ENCODE results near the gene LSM12. TPM values are rescaled to one million over a fixed set of nuclear protein-coding genes. Genes with fewer than 3 reads are reported as not detected.

LSM12 gene
- total and polyA plus RNA-seq, 2 of the 8 experiments (the other 6 are each of a cell fraction or from before 2014, with no cell fraction given): 69.8 to 142 TPM

- no peak for FAIRE-seq
- no peak overlapping the region for H3K27ac ChIP-seq (ENCODE audit: low read depth, low read length)
Observed at GRCh38 chr17:44024853-44025252, 41.6 kb downstream of the LSM12 start.

More at GRCh38 chr17:44024853-44025252, 41.6 kb downstream of the LSM12 start:
- DNase-seq (ENCODE audit: low read depth in 1 of 2, low spot score in 2 of 2): no peak
- no peak overlapping the region for H2BK120ac ChIP-seq (replicated peaks; ENCODE audit: low read depth, low read length)
- H4K5ac ChIP-seq (ENCODE audit: insufficient read length, low read depth, low read length): no peak overlapping the region
- no peak overlapping the region for H4K8ac ChIP-seq (ENCODE audit: extremely low read depth, insufficient read depth, low read length)
- H3K23me2 ChIP-seq (ENCODE audit: low read depth, low read length): no peaks in the 10 kb centered on the region
- no peak overlapping the region for H3K4ac ChIP-seq (replicated peaks; ENCODE audit: insufficient read length, low read depth, low read length)
- TF ChIP-seq TAF1 (IDR thresholded peaks at IDR 0.05; ENCODE audit: low read depth, low read length): no peak
- H2AK5ac ChIP-seq (ENCODE audit: low read depth, low read length): no peak overlapping the region
- POLR2A ChIA-PET (ENCODE audit: partially characterized antibody): interaction anchor here (0.6 to 6.9 kb wide), 6 partner anchors 9 to 45 kb away, joined by 3 to 55 read pairs (median 14); partner anchors contain the start of gene TMEM101
- H3K18ac ChIP-seq (ENCODE audit: extremely low read depth, low read length): no peak overlapping the region
- no peak overlapping the region for H2BK12ac ChIP-seq (ENCODE audit: low read depth, low read length)
- no peaks in the 10 kb centered on the region for H3K9me3 ChIP-seq (ENCODE audit: insufficient read depth in 2 of 2, low read depth in 1 of 2, low read length in 1 of 2)
- WGBS, 2 experiments (ENCODE audit: extremely low coverage in 1 of 2, insufficient coverage in 1 of 2, insufficient read length in 1 of 2, insufficient replicate concordance in 2 of 2, low coverage in 1 of 2, low lambda C conversion rate in 2 of 2, missing lambda C conversion rate in 1 of 2): 97% methylated on average over 4 of the region's 4 CpGs; no CpG with 5 or more reads in 1 of the 2 experiments
- no peak overlapping the region for H3K4me2 ChIP-seq (ENCODE audit: insufficient read depth in 1 of 2, low read depth in 2 of 2, low read length in 2 of 2)
- H3K56ac ChIP-seq (replicated peaks; ENCODE audit: insufficient read length, low read depth, low read length): no peak overlapping the region
- no peak overlapping the region for H2BK5ac ChIP-seq (ENCODE audit: low read depth, low read length)
- no peaks in the 10 kb centered on the region for H3K4me1 ChIP-seq (replicated peaks in 1 of 4; ENCODE audit: control insufficient read depth in 3 of 4, insufficient read depth in 4 of 4, low read length in 3 of 4)
- no peaks in the 10 kb centered on the region for H3K27me3 ChIP-seq (replicated peaks in 1 of 4; ENCODE audit: control insufficient read depth in 3 of 4, extremely low read depth in 1 of 4, insufficient read depth in 3 of 4, low read length in 3 of 4)
- H2BK15ac ChIP-seq (ENCODE audit: low read length): no peak overlapping the region
- peaks cover 0 to 8% of the 10 kb centered on the region in 2 experiments for H4K20me1 ChIP-seq (replicated peaks in 1 of 2; ENCODE audit: control insufficient read depth in 1 of 2, insufficient read depth in 2 of 2, low read length in 2 of 2)
- no peak overlapping the region for H4K91ac ChIP-seq (replicated peaks; ENCODE audit: insufficient read length, low read length)
- no peak overlapping the region for H3K14ac ChIP-seq (ENCODE audit: insufficient read length)
- no peaks in the 10 kb centered on the region; the same call in 1 of the 2 replicates for H3K79me1 ChIP-seq (ENCODE audit: low read depth, low read length)
- no peak overlapping the region for H2BK20ac ChIP-seq (ENCODE audit: low read length)
- H3K4me3 ChIP-seq (ENCODE audit: extremely low read depth in 1 of 4, insufficient read depth in 2 of 4, low read depth in 3 of 4, low read length in 4 of 4): no peak overlapping the region
- H3K79me2 ChIP-seq (ENCODE audit: control insufficient read depth in 1 of 2, insufficient read depth in 2 of 2, low read length in 2 of 2): no peaks in the 10 kb centered on the region
- peaks cover 0 to 14% (median 3%) of the 10 kb centered on the region in 4 experiments; a peak in 7 of 8 replicates for H3K36me3 ChIP-seq (ENCODE audit: control insufficient read depth in 2 of 4, insufficient read depth in 4 of 4, low read length in 3 of 4)
- no peak overlapping the region for H3K23ac ChIP-seq (ENCODE audit: insufficient read length)
- no peak overlapping the region for H2AFZ ChIP-seq (ENCODE audit: low read length)
- no peak overlapping the region for H3K9ac ChIP-seq (replicated peaks in 1 of 4; ENCODE audit: extremely low read depth in 1 of 4, low read depth in 3 of 4, low read length in 3 of 4)
- CTCF ChIA-PET (ENCODE audit: partially characterized antibody): interaction anchor here (0.9 to 13.3 kb wide), 5 partner anchors 16 to 97 kb away, joined by 3 to 108 read pairs (median 5); no protein-coding TSS in a partner anchor

All from H1 (cell line).